K562 (cell line): ENCODE results near the gene S100A1. TPM values are rescaled to one million over a fixed set of nuclear protein-coding genes. Genes with fewer than 3 reads are reported as not detected.

Source experiments
- ARID3A ChIP-seq: IDR thresholded peaks from 2 replicates; pipeline ENCODE4 v1.6.1; 2012; ENCODE audit warnings: low read depth, low read length, improper control_type of control experiment, borderline replicate concordance
- CREB5 ChIP-seq: fragments of 250-450 bp; sonication (Bioruptor Pico); IDR thresholded peaks from 2 replicates; pipeline ENCODE4 v1.5.0; 2020; ENCODE audit warnings: mild to moderate bottlenecking
- ELF1 ChIP-seq: fragments of 200-800 bp; sonication (Bioruptor generic); IDR thresholded peaks from 2 replicates; pipeline ENCODE4 v1.6.1; 2016; ENCODE audit warnings: missing genetic modification characterization, missing compliant biosample characterization
- KAT7 ChIP-seq: sonication (generic); formaldehyde crosslinking; IDR thresholded peaks from 2 replicates; pipeline ENCODE4 v1.8.0; 2022; ENCODE audit warnings: missing genetic modification reagents, mild to moderate bottlenecking, borderline replicate concordance
- MEF2D ChIP-seq: conservative IDR thresholded peaks from 2 replicates; pipeline ENCODE4 v1.6.1; 2016; ENCODE audit warnings: low read depth, missing genetic modification characterization, missing compliant biosample characterization
- MTA1 ChIP-seq: fragments of 450-650 bp; IDR thresholded peaks from 2 replicates; pipeline ENCODE4 v1.6.1; 2017; ENCODE audit warnings: borderline replicate concordance
- MYBL2 ChIP-seq, 2 experiments: fragments of 450-650 bp in 1 of 2; sonication (generic) in 1 of 2; formaldehyde crosslinking in 1 of 2; IDR thresholded peaks; 2 replicates each; pipeline versions ENCODE4 v1.6.1 to v1.8.1; 2017 to 2022; ENCODE audit warnings: borderline replicate concordance in 1 of 2, inconsistent platforms in 1 of 2, low read depth in 1 of 2, mild to moderate bottlenecking in 1 of 2, missing genetic modification reagents in 1 of 2, moderate library complexity in 1 of 2
- NR1H2 ChIP-seq: sonication (generic); formaldehyde crosslinking; IDR thresholded peaks from 2 replicates; pipeline ENCODE4 v1.4.0; 2020; ENCODE audit warnings: mild to moderate bottlenecking, missing genetic modification reagents
- NR2C1 ChIP-seq, 2 experiments: fragments of 450-650 bp; IDR thresholded peaks; 2 replicates each; pipeline ENCODE4 v1.6.1; 2017; ENCODE audit warnings: mild to moderate bottlenecking in 2 of 2, antibody characterized with exemption in 1 of 2, inconsistent platforms in 1 of 2, missing compliant biosample characterization in 1 of 2, missing genetic modification characterization in 1 of 2
- RBM25 ChIP-seq: fragments of 200-400 bp; formaldehyde crosslinking; IDR thresholded peaks from 2 replicates; pipeline ENCODE4 v1.6.1; 2018; ENCODE audit warnings: low read length, low read depth, moderate library complexity; ENCODE audit not compliant: severe bottlenecking
- SRSF3 ChIP-seq: fragments of 200-400 bp; formaldehyde crosslinking; IDR thresholded peaks from 2 replicates; pipeline ENCODE4 v1.6.1; 2016; ENCODE audit warnings: mild to moderate bottlenecking, low read length, moderate library complexity; ENCODE audit not compliant: insufficient read depth
- TARDBP ChIP-seq: fragments of 450-650 bp; IDR thresholded peaks from 2 replicates; pipeline ENCODE4 v1.6.1; 2016
- TEAD1 ChIP-seq, 2 experiments: fragments of 450-650 bp in 1 of 2; sonication (generic) in 1 of 2; formaldehyde crosslinking; IDR thresholded peaks; 2 replicates each; pipeline versions ENCODE4 v1.4.0 to v1.8.0; 2020 to 2022; ENCODE audit warnings: mild to moderate bottlenecking in 2 of 2, missing genetic modification reagents in 1 of 2
- TRIM24 ChIP-seq, 2 experiments: fragments of 450-650 bp; IDR thresholded peaks; 2 replicates each; pipeline ENCODE4 v1.6.1; 2016
- ZKSCAN1 ChIP-seq: fragments of 150-350 bp; IDR thresholded peaks from 2 replicates; pipeline ENCODE4 v1.6.1; 2016; ENCODE audit warnings: low read depth, low read length
- ZNF124 ChIP-seq: sonication (generic); formaldehyde crosslinking; IDR thresholded peaks from 2 replicates; pipeline ENCODE4 v1.8.1; 2022; ENCODE audit warnings: missing genetic modification reagents
- ZNF274 ChIP-seq: IDR thresholded peaks from 2 replicates; pipeline ENCODE4 v1.6.1; 2011; ENCODE audit warnings: low read depth, mild to moderate bottlenecking, low read length, moderate library complexity, borderline replicate concordance
- polyA plus RNA-seq, 8 experiments: library from polyadenylated mRNA; depleted of rRNA in 4 of 8; stranded (reverse) in 5 of 8; unstranded in 3 of 8; fragments of >200 nt; fragmentation: Nextera tagmentation in 2 of 8; fragmentation: Illumina TruSeq in 1 of 8; extraction: Ambion mirVana in 2 of 8; extraction: Trizol in 1 of 8; gene quantifications; 2 replicates each; pipeline versions ENCODE4 v1.2.1 to v1.2.3, GENCODE V29; 2011 to 2014; ENCODE audit warnings: inconsistent platforms in 1 of 8, missing spikeins in 1 of 8
- total RNA-seq, 7 experiments: library from RNA; depleted of rRNA in 6 of 7; stranded (reverse); fragments of >200 nt in 6 of 7; fragmentation: Illumina TruSeq in 2 of 7; extraction: Trizol in 2 of 7; gene quantifications; 2 replicates each; pipeline versions ENCODE4 v1.2.1 to v1.2.3, GENCODE V29; 2011 to 2021; ENCODE audit warnings: low replicate concordance in 1 of 7
- TF ChIP-seq, protein P1 (sequence below): fragments of 450-650 bp; IDR thresholded peaks from 2 replicates; pipeline ENCODE4 v1.6.1; 2014; ENCODE audit warnings: low read depth, mild to moderate bottlenecking, moderate library complexity, borderline replicate concordance
- TF ChIP-seq, protein P2 (sequence below): fragments of 150-350 bp; conservative IDR thresholded peaks from 2 replicates; pipeline ENCODE4 v1.6.1; 2014; ENCODE audit warnings: low read length

S100A1 gene
- total and polyA plus RNA-seq, 9 of the 15 experiments (the other 6 are each of a cell fraction or from before 2014, with no cell fraction given), result 0.44 to 30.1 (median 12.7) TPM

DNA sequence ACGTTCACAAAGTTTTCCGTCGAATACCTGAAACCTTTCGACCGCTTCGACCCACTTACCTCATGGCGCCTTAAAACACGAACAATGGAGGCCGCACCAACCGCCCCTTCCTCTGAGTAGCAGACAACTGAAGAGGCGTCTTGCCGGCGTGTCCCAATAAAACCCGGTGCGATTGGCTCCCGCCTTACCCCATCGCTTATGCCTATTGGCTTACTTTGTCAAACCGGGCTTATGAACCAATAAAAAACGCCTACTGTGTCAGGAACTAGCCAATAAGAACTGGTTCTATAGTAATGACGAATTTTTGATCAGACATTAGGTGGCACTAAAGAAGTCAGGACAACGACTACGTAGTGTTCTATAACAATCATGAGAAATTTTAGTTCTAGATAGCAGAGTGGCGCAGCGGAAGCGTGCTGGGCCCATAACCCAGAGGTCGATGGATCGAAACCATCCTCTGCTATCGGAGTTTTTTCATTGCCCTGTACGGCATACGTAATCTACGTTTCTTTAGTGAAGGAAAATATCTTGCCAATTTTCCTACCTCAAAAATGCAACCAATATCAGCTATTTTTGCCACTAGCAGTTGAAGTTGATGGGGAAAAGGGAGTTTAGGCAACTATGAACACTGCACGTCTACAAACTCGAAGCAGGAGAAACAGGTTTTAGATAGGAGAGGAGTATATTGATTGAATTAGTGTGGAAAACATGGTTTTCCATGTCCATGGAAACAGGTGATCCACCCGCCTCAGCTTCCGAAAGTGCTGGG, 42.8 kb downstream of the S100A1 start, which contains the start of gene ILF2 (continued):
- TF ChIP-seq SRSF3 (no peak), NR1H2 (CRISPR knock-in tag) (no peak), KAT7 (CRISPR knock-in tag) (peak; percentile 88; the same call in 1 of the 2 replicates), ZKSCAN1 (peak; percentile 60), MYBL2 (IDR thresholded peaks at IDR 0.05; ENCODE audit: low read depth) (peak; percentile 91), MYBL2 (CRISPR knock-in tag; IDR thresholded peaks at IDR 0.05; ENCODE audit: borderline replicate concordance) (no peak), TRIM24 (IDR thresholded peaks at IDR 0.05) (peak in 1 of 2 experiments; percentile 18; a peak in 1 of 4 replicates), ARID3A (peak; percentile 98; the same call in 1 of the 2 replicates), CREB5 (CRISPR knock-in tag) (no peak), ZNF274 (peak; percentile 67), ZNF124 (CRISPR knock-in tag) (no peak), ELF1 (tag) (peak; percentile 55; the same call in 1 of the 2 replicates), MEF2D (0 out of 2 replicates have a peak, but pooled peaks have one; percentile 10), TEAD1 (CRISPR knock-in tag; IDR thresholded peaks at IDR 0.05) (peak; percentile 15 to 64; a peak in 1 of 4 replicates), RBM25 (peak; percentile 96), NR2C1 (IDR thresholded peaks at IDR 0.05) (no peak), NR2C1 (tag; IDR thresholded peaks at IDR 0.05) (peak; percentile 37; the same call in 1 of the 2 replicates), TARDBP (peak; percentile 53; the same call in 1 of the 2 replicates), MTA1 (peak; percentile 79)
- TF ChIP-seq, protein P1, sequence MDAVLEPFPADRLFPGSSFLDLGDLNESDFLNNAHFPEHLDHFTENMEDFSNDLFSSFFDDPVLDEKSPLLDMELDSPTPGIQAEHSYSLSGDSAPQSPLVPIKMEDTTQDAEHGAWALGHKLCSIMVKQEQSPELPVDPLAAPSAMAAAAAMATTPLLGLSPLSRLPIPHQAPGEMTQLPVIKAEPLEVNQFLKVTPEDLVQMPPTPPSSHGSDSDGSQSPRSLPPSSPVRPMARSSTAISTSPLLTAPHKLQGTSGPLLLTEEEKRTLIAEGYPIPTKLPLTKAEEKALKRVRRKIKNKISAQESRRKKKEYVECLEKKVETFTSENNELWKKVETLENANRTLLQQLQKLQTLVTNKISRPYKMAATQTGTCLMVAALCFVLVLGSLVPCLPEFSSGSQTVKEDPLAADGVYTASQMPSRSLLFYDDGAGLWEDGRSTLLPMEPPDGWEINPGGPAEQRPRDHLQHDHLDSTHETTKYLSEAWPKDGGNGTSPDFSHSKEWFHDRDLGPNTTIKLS, result peak; percentile 94
- TF ChIP-seq, protein P2, sequence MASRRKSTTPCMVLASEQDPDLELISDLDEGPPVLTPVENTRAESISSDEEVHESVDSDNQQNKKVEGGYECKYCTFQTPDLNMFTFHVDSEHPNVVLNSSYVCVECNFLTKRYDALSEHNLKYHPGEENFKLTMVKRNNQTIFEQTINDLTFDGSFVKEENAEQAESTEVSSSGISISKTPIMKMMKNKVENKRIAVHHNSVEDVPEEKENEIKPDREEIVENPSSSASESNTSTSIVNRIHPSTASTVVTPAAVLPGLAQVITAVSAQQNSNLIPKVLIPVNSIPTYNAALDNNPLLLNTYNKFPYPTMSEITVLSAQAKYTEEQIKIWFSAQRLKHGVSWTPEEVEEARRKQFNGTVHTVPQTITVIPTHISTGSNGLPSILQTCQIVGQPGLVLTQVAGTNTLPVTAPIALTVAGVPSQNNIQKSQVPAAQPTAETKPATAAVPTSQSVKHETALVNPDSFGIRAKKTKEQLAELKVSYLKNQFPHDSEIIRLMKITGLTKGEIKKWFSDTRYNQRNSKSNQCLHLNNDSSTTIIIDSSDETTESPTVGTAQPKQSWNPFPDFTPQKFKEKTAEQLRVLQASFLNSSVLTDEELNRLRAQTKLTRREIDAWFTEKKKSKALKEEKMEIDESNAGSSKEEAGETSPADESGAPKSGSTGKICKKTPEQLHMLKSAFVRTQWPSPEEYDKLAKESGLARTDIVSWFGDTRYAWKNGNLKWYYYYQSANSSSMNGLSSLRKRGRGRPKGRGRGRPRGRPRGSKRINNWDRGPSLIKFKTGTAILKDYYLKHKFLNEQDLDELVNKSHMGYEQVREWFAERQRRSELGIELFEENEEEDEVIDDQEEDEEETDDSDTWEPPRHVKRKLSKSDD, result peak; percentile 60; the same call in 1 of the 2 replicates
